Small intestine (tissue), 16 donors: ENCODE measurements around the gene DSTYK. TPM values are rescaled to one million over a fixed set of nuclear protein-coding genes. Genes with fewer than 3 reads are reported as not detected.

Experiments used
- DNase-seq, 2 donors: peaks; one replicate each; pipeline versions ENCODE4 v3.0.0 to v3.0.0-alpha.2; 2013
- FAIRE-seq: peaks from 2 replicates; lab custom pipeline; 2012; peaks lifted over from hg19 to GRCh38; lab: Jason Lieb, UNC
- H3K27ac ChIP-seq, 3 donors: one replicate each; pipeline ENCODE4 v1.5.1; 2013; ENCODE audit warnings: low read length in 2 of 3, mild to moderate bottlenecking in 2 of 3, control low read depth in 1 of 3, inconsistent platforms in 1 of 3, low read depth in 1 of 3, moderate library complexity in 1 of 3
- H3K27me3 ChIP-seq, 3 donors: one replicate each; pipeline ENCODE4 v1.6.1; 2013; ENCODE audit warnings: low read length in 3 of 3, inconsistent platforms in 1 of 3; ENCODE audit not compliant: control insufficient read depth in 3 of 3, insufficient read depth in 3 of 3
- H3K36me3 ChIP-seq, 3 donors: one replicate each; pipeline ENCODE4 v1.6.1; 2013; ENCODE audit warnings: low read length in 3 of 3, inconsistent platforms in 1 of 3, low read depth in 1 of 3, mild to moderate bottlenecking in 1 of 3, moderate library complexity in 1 of 3; ENCODE audit not compliant: control insufficient read depth in 3 of 3, insufficient read depth in 2 of 3
- H3K4me1 ChIP-seq, 3 donors: one replicate each; pipeline ENCODE4 v1.6.1; 2013; ENCODE audit warnings: low read length in 2 of 3, inconsistent platforms in 1 of 3, low read depth in 1 of 3, mild to moderate bottlenecking in 1 of 3, moderate library complexity in 1 of 3; ENCODE audit not compliant: control insufficient read depth in 3 of 3, insufficient read depth in 2 of 3
- H3K4me3 ChIP-seq, 3 donors: one replicate each; pipeline ENCODE4 v1.5.1; 2013; ENCODE audit warnings: low read length in 3 of 3, control low read depth in 1 of 3, inconsistent platforms in 1 of 3, low read depth in 1 of 3, mild to moderate bottlenecking in 1 of 3, moderate library complexity in 1 of 3
- H3K9me3 ChIP-seq, 2 donors: one replicate each; pipeline ENCODE4 v1.6.1; 2013; ENCODE audit warnings: low read depth in 1 of 2, low read length in 1 of 2; ENCODE audit not compliant: control insufficient read depth in 2 of 2, insufficient read depth in 1 of 2
- WGBS, 3 donors: extraction: QIAGEN DNeasy Blood & Tissue Kit; methylation state at CpG; one replicate each; pipeline ENCODE4 v1.1.7; 2013; 5-methylcytosine and 5-hydroxymethylcytosine counted together
- long read RNA-seq, 10 donors: transcript quantifications; one replicate each; lab custom pipeline, GENCODE V29; 2026
- polyA plus RNA-seq, 4 donors: library from polyadenylated mRNA; stranded (reverse) in 3 of 4; unstranded in 1 of 4; fragments of 200-250 nt in 3 of 4; fragments of 120-200 nt in 1 of 4; gene quantifications; one replicate each; pipeline versions ENCODE4 v1.2.1 to v1.2.3, GENCODE V29; 2013
- donor health status: healthy with polysubstance abuse.
- donor health status: control.
- donor health status: control.
- donor health status: Bipolar disorder and iron deficiency.
- donor health status: healthy.

DSTYK gene, protein sequence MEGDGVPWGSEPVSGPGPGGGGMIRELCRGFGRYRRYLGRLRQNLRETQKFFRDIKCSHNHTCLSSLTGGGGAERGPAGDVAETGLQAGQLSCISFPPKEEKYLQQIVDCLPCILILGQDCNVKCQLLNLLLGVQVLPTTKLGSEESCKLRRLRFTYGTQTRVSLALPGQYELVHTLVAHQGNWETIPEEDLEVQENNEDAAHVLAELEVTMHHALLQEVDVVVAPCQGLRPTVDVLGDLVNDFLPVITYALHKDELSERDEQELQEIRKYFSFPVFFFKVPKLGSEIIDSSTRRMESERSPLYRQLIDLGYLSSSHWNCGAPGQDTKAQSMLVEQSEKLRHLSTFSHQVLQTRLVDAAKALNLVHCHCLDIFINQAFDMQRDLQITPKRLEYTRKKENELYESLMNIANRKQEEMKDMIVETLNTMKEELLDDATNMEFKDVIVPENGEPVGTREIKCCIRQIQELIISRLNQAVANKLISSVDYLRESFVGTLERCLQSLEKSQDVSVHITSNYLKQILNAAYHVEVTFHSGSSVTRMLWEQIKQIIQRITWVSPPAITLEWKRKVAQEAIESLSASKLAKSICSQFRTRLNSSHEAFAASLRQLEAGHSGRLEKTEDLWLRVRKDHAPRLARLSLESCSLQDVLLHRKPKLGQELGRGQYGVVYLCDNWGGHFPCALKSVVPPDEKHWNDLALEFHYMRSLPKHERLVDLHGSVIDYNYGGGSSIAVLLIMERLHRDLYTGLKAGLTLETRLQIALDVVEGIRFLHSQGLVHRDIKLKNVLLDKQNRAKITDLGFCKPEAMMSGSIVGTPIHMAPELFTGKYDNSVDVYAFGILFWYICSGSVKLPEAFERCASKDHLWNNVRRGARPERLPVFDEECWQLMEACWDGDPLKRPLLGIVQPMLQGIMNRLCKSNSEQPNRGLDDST
- polyA plus RNA-seq, result 1 to 10 TPM; 1.1 to 4.8 (median 2.3) TPM
- long read RNA-seq, donor 1, result 0 reads
- long read RNA-seq, donor 2, full-length matches to known transcripts, result 1 of 1 reads
- long read RNA-seq, donor 2, partial matches to known transcripts, result 0 of 1 reads
- long read RNA-seq, donor 2, other reads (novel, unspliced or antisense), result 0 of 1 reads
- long read RNA-seq, donor 3, result 0 reads
- long read RNA-seq, donor 4, result 0 reads
- long read RNA-seq, donor 5, result 0 reads
- long read RNA-seq, donor 6, full-length matches to known transcripts, result 2 of 2 reads
- long read RNA-seq, donor 6, partial matches to known transcripts, result 0 of 2 reads
- long read RNA-seq, donor 6, other reads (novel, unspliced or antisense), result 0 of 2 reads
- long read RNA-seq, donor 7, result 0 reads
- long read RNA-seq, donor 8, result 0 reads
- long read RNA-seq, donor 9, result 0 reads
- long read RNA-seq, donor 10, full-length matches to known transcripts, result 2 of 2 reads
- long read RNA-seq, donor 10, partial matches to known transcripts, result 0 of 2 reads
- long read RNA-seq, donor 10, other reads (novel, unspliced or antisense), result 0 of 2 reads

- peaks cover 0 to 5% (median 0%) of the 10 kb centered on the region in 3 donors for H3K4me1 ChIP-seq
- H3K27ac ChIP-seq, result peak within 1 kb of the TSS; percentile 80 to 91 (median 89)
- no peaks in the 10 kb centered on the region for H3K36me3 ChIP-seq
- FAIRE-seq (no peak), DNase-seq (peak; percentile 92 to 96)
- peak within 1 kb of the TSS; percentile 87 to 100 (median 99) for H3K4me3 ChIP-seq
- H3K9me3 ChIP-seq, result no peaks in the 10 kb centered on the region
- H3K27me3 ChIP-seq, result peaks cover 0 to 4% (median 0%) of the 10 kb centered on the region in 3 donors
- WGBS, 3 donors, result 0% methylated on average over 54 to 67 of the region's 67 CpGs
Measured at GRCh38 chr1:205211169-205211838, at the start of gene DSTYK. DSTYK (minus strand) TSS chr1:205211702; CDS start chr1:205211535, 167 bp downstream.

GRCh38 chr1:205259998-205260397 lies 48.5 kb upstream of the DSTYK start:
- Histone ChIP-seq H3K27ac (peak overlapping the region in 1 of 3 donors; percentile 29), H3K4me3 (no peak overlapping the region), H3K27me3 (no peaks in the 10 kb centered on the region), H3K4me1 (peaks cover 0 to 6% (median 0%) of the 10 kb centered on the region in 3 donors), H3K9me3 (no peaks in the 10 kb centered on the region), H3K36me3 (no peaks in the 10 kb centered on the region)
- FAIRE-seq, result no peak
- WGBS, 3 donors, result 15 to 88% (median 58%) methylated on average over 1 of the region's 1 CpG
- DNase-seq, result no peak

GRCh38 chr1:205259324-205259832 lies 47.9 kb upstream of the DSTYK start:
- Histone ChIP-seq H3K4me3 (no peak overlapping the region), H3K4me1 (peaks cover 0 to 6% (median 0%) of the 10 kb centered on the region in 3 donors), H3K27me3 (no peaks in the 10 kb centered on the region), H3K27ac (peak overlapping the region in 1 of 3 donors; percentile 29), H3K9me3 (no peaks in the 10 kb centered on the region), H3K36me3 (no peaks in the 10 kb centered on the region)
- no peak for FAIRE-seq
- 21 to 37% (median 25%) methylated on average over 10 of the region's 10 CpGs for WGBS, 3 donors
- DNase-seq, result no peak

- FAIRE-seq, result no peak
- Histone ChIP-seq H3K27ac (no peak overlapping the region), H3K9me3 (no peaks in the 10 kb centered on the region), H3K4me3 (no peak overlapping the region), H3K36me3 (no peaks in the 10 kb centered on the region), H3K27me3 (no peaks in the 10 kb centered on the region), H3K4me1 (peaks cover 0 to 6% (median 0%) of the 10 kb centered on the region in 3 donors)
- DNase-seq, result no peak
- 86 to 87% (median 86%) methylated on average over 8 of the region's 8 CpGs for WGBS, 3 donors
Measured at GRCh38 chr1:205258719-205259118, 47.2 kb upstream of the DSTYK start.

DNA sequence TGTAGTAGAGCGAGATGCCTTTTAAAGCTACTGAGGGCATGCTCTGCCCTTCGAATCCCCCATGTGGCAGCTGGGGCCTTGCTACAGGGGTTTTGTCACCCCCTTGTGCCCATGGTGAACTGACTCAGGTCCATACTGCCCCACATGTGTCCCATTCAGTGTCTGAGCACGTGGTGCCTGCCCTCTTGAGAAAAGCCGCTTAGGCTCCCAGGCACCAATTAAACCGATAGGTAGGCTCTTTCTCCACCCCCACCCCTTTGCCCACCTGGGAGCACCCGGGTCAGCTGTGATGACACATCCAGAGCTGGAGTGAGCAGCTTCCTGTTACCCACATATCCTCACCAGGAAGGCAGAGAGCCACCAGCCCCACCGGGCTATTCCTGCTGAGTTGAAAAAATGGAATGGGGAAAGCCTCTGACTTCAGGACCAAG lies 46.8 kb upstream of the DSTYK start:
- FAIRE-seq, result no peak
- H3K4me1 ChIP-seq, result peaks cover 0 to 6% (median 0%) of the 10 kb centered on the region in 3 donors
- WGBS, 3 donors, result 59 to 72% (median 66%) methylated on average over 7 of the region's 7 CpGs

GRCh38 chr1:205257735-205258134 lies 46.2 kb upstream of the DSTYK start:
- no peaks in the 10 kb centered on the region for H3K27me3 ChIP-seq
- H3K4me1 ChIP-seq, result peaks cover 0 to 6% (median 0%) of the 10 kb centered on the region in 3 donors
- FAIRE-seq (no peak), DNase-seq (no peak)
- WGBS, 3 donors, result 44 to 70% (median 50%) methylated on average over 2 of the region's 2 CpGs
- H3K4me3 ChIP-seq, result no peak overlapping the region
- no peak overlapping the region for H3K27ac ChIP-seq
- H3K36me3 ChIP-seq, result no peaks in the 10 kb centered on the region
- no peaks in the 10 kb centered on the region for H3K9me3 ChIP-seq

More for the DNA sequence above, 46.8 kb upstream of the DSTYK start:
- no peak overlapping the region for H3K27ac ChIP-seq
- no peaks in the 10 kb centered on the region for H3K36me3 ChIP-seq
- H3K27me3 ChIP-seq, result no peaks in the 10 kb centered on the region
- H3K4me3 ChIP-seq, result no peak overlapping the region
- no peak for DNase-seq
- H3K9me3 ChIP-seq, result no peaks in the 10 kb centered on the region

- no peaks in the 10 kb centered on the region for H3K27me3 ChIP-seq
- no peak for FAIRE-seq
- peaks cover 0 to 4% (median 0%) of the 10 kb centered on the region in 3 donors for H3K4me1 ChIP-seq
- no peak overlapping the region for H3K27ac ChIP-seq
- H3K9me3 ChIP-seq, result no peaks in the 10 kb centered on the region
- DNase-seq, result no peak
- no peak overlapping the region for H3K4me3 ChIP-seq
- WGBS, 3 donors, result 85 to 90% (median 87%) methylated on average over 19 of the region's 19 CpGs
- no peaks in the 10 kb centered on the region for H3K36me3 ChIP-seq
Measured at GRCh38 chr1:205256951-205257625, 45.6 kb upstream of the DSTYK start.
